ENCODE measurements around the gene CHCHD1.

Gene CHCHD1

GRCh38 chr10:73746721-73747120 is 35.1 kb upstream of the CHCHD1 start:
- Histone ChIP-seq H3K27ac (ENCODE audit: low read depth, low read length) (no peak overlapping the region), H3K4me1 (ENCODE audit: insufficient read depth, low read length) (peaks cover 41% of the 10 kb centered on the region), H3K27me3 (ENCODE audit: control insufficient read depth in 1 of 2, insufficient read depth in 2 of 2, low read length in 2 of 2) (no peaks in the 10 kb centered on the region), H3K9me3 (ENCODE audit: low read length) (no peaks in the 10 kb centered on the region), H3K9ac (ENCODE audit: low read length) (no peak overlapping the region), H3K4me3 (ENCODE audit: low read depth in 1 of 2, low read length in 2 of 2) (no peak overlapping the region), H3K36me3 (ENCODE audit: insufficient read depth, low read length) (peaks cover 25% of the 10 kb centered on the region)

GRCh38 chr10:73750819-73751218 is 31.0 kb upstream of the CHCHD1 start:
- no peak overlapping the region for H3K27ac ChIP-seq (ENCODE audit: low read depth, low read length)
- no peak overlapping the region for H3K9ac ChIP-seq (ENCODE audit: low read length)
- H3K27me3 ChIP-seq (ENCODE audit: control insufficient read depth in 1 of 2, insufficient read depth in 2 of 2, low read length in 2 of 2), result no peaks in the 10 kb centered on the region
- H3K9me3 ChIP-seq (ENCODE audit: low read length), result no peaks in the 10 kb centered on the region
- H3K4me1 ChIP-seq (ENCODE audit: insufficient read depth, low read length), result peaks cover 17% of the 10 kb centered on the region
- no peak overlapping the region for H3K4me3 ChIP-seq (ENCODE audit: low read depth in 1 of 2, low read length in 2 of 2)
- peaks cover 55% of the 10 kb centered on the region for H3K36me3 ChIP-seq (ENCODE audit: insufficient read depth, low read length)

- no peaks in the 10 kb centered on the region for H3K9me3 ChIP-seq (ENCODE audit: low read length)
- H3K27me3 ChIP-seq (ENCODE audit: control insufficient read depth in 1 of 2, insufficient read depth in 2 of 2, low read length in 2 of 2), result no peaks in the 10 kb centered on the region
- peaks cover 66% of the 10 kb centered on the region for H3K36me3 ChIP-seq (ENCODE audit: insufficient read depth, low read length)
- H3K27ac ChIP-seq (ENCODE audit: low read depth, low read length), result no peak overlapping the region
- no peaks in the 10 kb centered on the region for H3K4me1 ChIP-seq (ENCODE audit: insufficient read depth, low read length)
- H3K4me3 ChIP-seq (ENCODE audit: low read depth in 1 of 2, low read length in 2 of 2), result no peak overlapping the region
- H3K9ac ChIP-seq (ENCODE audit: low read length), result no peak overlapping the region
Observed at GRCh38 chr10:73756183-73756582, 25.7 kb upstream of the CHCHD1 start.

- Histone ChIP-seq H3K9me3 (ENCODE audit: low read length) (no peaks in the 10 kb centered on the region), H3K4me3 (ENCODE audit: low read depth in 1 of 2, low read length in 2 of 2) (no peak overlapping the region), H3K36me3 (ENCODE audit: insufficient read depth, low read length) (peaks cover 68% of the 10 kb centered on the region), H3K27me3 (ENCODE audit: control insufficient read depth in 1 of 2, insufficient read depth in 2 of 2, low read length in 2 of 2) (no peaks in the 10 kb centered on the region), H3K9ac (ENCODE audit: low read length) (no peak overlapping the region), H3K27ac (ENCODE audit: low read depth, low read length) (no peak overlapping the region), H3K4me1 (ENCODE audit: insufficient read depth, low read length) (no peaks in the 10 kb centered on the region)
Observed at GRCh38 chr10:73758704-73759511, 22.9 kb upstream of the CHCHD1 start.

GRCh38 chr10:73759512-73760115 is 22.2 kb upstream of the CHCHD1 start:
- Histone ChIP-seq H3K9ac (ENCODE audit: low read length) (no peak overlapping the region), H3K4me1 (ENCODE audit: insufficient read depth, low read length) (no peaks in the 10 kb centered on the region), H3K27me3 (ENCODE audit: control insufficient read depth in 1 of 2, insufficient read depth in 2 of 2, low read length in 2 of 2) (no peaks in the 10 kb centered on the region), H3K4me3 (ENCODE audit: low read depth in 1 of 2, low read length in 2 of 2) (no peak overlapping the region), H3K27ac (ENCODE audit: low read depth, low read length) (no peak overlapping the region), H3K9me3 (ENCODE audit: low read length) (no peaks in the 10 kb centered on the region), H3K36me3 (ENCODE audit: insufficient read depth, low read length) (peaks cover 70% of the 10 kb centered on the region)

- H3K9me3 ChIP-seq (ENCODE audit: low read length), result no peaks in the 10 kb centered on the region
- H3K4me3 ChIP-seq (ENCODE audit: low read depth in 1 of 2, low read length in 2 of 2), result no peak overlapping the region
- H3K27ac ChIP-seq (ENCODE audit: low read depth, low read length), result no peak overlapping the region
- peaks cover 80% of the 10 kb centered on the region for H3K36me3 ChIP-seq (ENCODE audit: insufficient read depth, low read length)
- H3K9ac ChIP-seq (ENCODE audit: low read length), result no peak overlapping the region
- H3K4me1 ChIP-seq (ENCODE audit: insufficient read depth, low read length), result no peaks in the 10 kb centered on the region
- no peaks in the 10 kb centered on the region for H3K27me3 ChIP-seq (ENCODE audit: control insufficient read depth in 1 of 2, insufficient read depth in 2 of 2, low read length in 2 of 2)
Observed at GRCh38 chr10:73761781-73762180, 20.1 kb upstream of the CHCHD1 start.

- no peak overlapping the region for H3K4me3 ChIP-seq (ENCODE audit: low read depth in 1 of 2, low read length in 2 of 2)
- H3K27me3 ChIP-seq (ENCODE audit: control insufficient read depth in 1 of 2, insufficient read depth in 2 of 2, low read length in 2 of 2), result no peaks in the 10 kb centered on the region
- no peak overlapping the region for H3K9ac ChIP-seq (ENCODE audit: low read length)
- H3K9me3 ChIP-seq (ENCODE audit: low read length), result no peaks in the 10 kb centered on the region
- peaks cover 87% of the 10 kb centered on the region for H3K36me3 ChIP-seq (ENCODE audit: insufficient read depth, low read length)
- H3K4me1 ChIP-seq (ENCODE audit: insufficient read depth, low read length), result no peaks in the 10 kb centered on the region
- H3K27ac ChIP-seq (ENCODE audit: low read depth, low read length), result no peak overlapping the region
Observed at GRCh38 chr10:73762915-73763314, 18.9 kb upstream of the CHCHD1 start.

- H3K9ac ChIP-seq (ENCODE audit: low read length), result no peak overlapping the region
- no peak overlapping the region for H3K4me3 ChIP-seq (ENCODE audit: low read depth in 1 of 2, low read length in 2 of 2)
- no peaks in the 10 kb centered on the region for H3K27me3 ChIP-seq (ENCODE audit: control insufficient read depth in 1 of 2, insufficient read depth in 2 of 2, low read length in 2 of 2)
- H3K9me3 ChIP-seq (ENCODE audit: low read length), result no peaks in the 10 kb centered on the region
- peaks cover 88% of the 10 kb centered on the region for H3K36me3 ChIP-seq (ENCODE audit: insufficient read depth, low read length)
- H3K4me1 ChIP-seq (ENCODE audit: insufficient read depth, low read length), result no peaks in the 10 kb centered on the region
- no peak overlapping the region for H3K27ac ChIP-seq (ENCODE audit: low read depth, low read length)
Observed at GRCh38 chr10:73763343-73763742, 18.5 kb upstream of the CHCHD1 start.

- Histone ChIP-seq H3K36me3 (ENCODE audit: insufficient read depth, low read length) (peaks cover 91% of the 10 kb centered on the region), H3K9me3 (ENCODE audit: low read length) (no peaks in the 10 kb centered on the region), H3K4me3 (ENCODE audit: low read depth in 1 of 2, low read length in 2 of 2) (no peak overlapping the region), H3K27me3 (ENCODE audit: control insufficient read depth in 1 of 2, insufficient read depth in 2 of 2, low read length in 2 of 2) (no peaks in the 10 kb centered on the region), H3K4me1 (ENCODE audit: insufficient read depth, low read length) (no peaks in the 10 kb centered on the region), H3K27ac (ENCODE audit: low read depth, low read length) (no peak overlapping the region), H3K9ac (ENCODE audit: low read length) (no peak overlapping the region)
Observed at GRCh38 chr10:73765066-73765465, 16.8 kb upstream of the CHCHD1 start.

- Histone ChIP-seq H3K9ac (ENCODE audit: low read length) (no peak overlapping the region), H3K4me3 (ENCODE audit: low read depth in 1 of 2, low read length in 2 of 2) (no peak overlapping the region), H3K27me3 (ENCODE audit: control insufficient read depth in 1 of 2, insufficient read depth in 2 of 2, low read length in 2 of 2) (no peaks in the 10 kb centered on the region), H3K36me3 (ENCODE audit: insufficient read depth, low read length) (peaks cover 67% of the 10 kb centered on the region), H3K4me1 (ENCODE audit: insufficient read depth, low read length) (peaks cover 12% of the 10 kb centered on the region), H3K27ac (ENCODE audit: low read depth, low read length) (no peak overlapping the region), H3K9me3 (ENCODE audit: low read length) (no peaks in the 10 kb centered on the region)
Observed at GRCh38 chr10:73768881-73769280, 13.0 kb upstream of the CHCHD1 start.

GRCh38 chr10:73769396-73769795 is 12.5 kb upstream of the CHCHD1 start:
- H3K36me3 ChIP-seq (ENCODE audit: insufficient read depth, low read length), result peaks cover 63% of the 10 kb centered on the region
- H3K4me3 ChIP-seq (ENCODE audit: low read depth in 1 of 2, low read length in 2 of 2), result no peak overlapping the region
- H3K27ac ChIP-seq (ENCODE audit: low read depth, low read length), result no peak overlapping the region
- no peaks in the 10 kb centered on the region for H3K9me3 ChIP-seq (ENCODE audit: low read length)
- H3K9ac ChIP-seq (ENCODE audit: low read length), result no peak overlapping the region
- no peaks in the 10 kb centered on the region for H3K27me3 ChIP-seq (ENCODE audit: control insufficient read depth in 1 of 2, insufficient read depth in 2 of 2, low read length in 2 of 2)
- H3K4me1 ChIP-seq (ENCODE audit: insufficient read depth, low read length), result peaks cover 17% of the 10 kb centered on the region

All from muscle layer of colon (tissue), 2 donors.